Erythroblast (primary cell): Measurements from ENCODE around the gene POMC.

Source experiments
- DNase-seq, 2 experiments: peaks; one replicate each; lab custom pipeline; 2025; lab: John Stamatoyannopoulos, UW
- GATA1 ChIP-seq: IDR thresholded peaks from 2 replicates; pipeline ENCODE4 v1.6.1; 2011; ENCODE audit warnings: low read depth, mild to moderate bottlenecking, control low read depth, low read length, moderate library complexity
- POLR2A ChIP-seq: IDR thresholded peaks from 2 replicates; pipeline ENCODE4 v1.6.1; 2011; ENCODE audit warnings: mild to moderate bottlenecking, low read length

The POMC gene

DNA sequence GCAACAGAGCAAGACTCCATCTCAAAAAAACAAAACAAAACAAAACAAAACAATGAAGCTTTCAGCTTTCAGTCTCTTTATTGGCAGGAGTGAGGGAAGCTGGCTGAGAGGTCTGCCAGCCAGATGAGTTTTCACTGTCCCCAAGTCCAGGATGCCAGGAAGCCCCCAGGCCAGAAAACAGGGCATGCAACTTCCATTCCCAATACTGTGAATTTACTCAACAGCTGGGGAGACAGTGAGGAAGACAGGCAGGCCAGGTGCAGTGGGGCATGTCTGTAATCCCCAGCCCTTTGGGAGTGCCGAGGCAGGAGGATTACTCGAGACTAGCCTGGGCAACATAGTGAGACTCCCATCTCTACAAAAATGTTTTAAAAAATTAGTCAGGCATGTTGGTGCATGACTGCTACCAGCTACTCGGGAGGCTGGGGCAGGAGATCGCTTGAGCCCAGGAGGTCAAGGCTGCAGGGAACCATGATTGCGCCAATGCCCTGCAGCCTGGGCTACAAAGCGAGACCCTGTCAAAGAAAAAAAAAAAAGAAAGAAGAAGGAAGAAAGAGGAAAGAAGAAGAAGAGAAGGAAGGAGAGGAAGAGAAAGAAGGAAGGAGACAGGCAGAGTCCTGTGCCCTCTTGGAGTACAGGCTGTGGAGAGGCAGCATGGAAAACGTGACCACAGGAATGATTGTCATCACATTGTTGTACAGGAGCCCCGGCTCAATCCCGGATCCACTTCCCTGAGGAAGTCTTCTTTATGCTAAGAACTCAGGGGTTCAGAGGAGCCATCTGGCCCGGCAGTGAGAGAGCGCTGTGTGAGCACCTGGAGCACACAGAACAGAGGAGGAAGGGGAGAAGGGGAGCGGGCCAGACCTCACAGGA lies 29.2 kb upstream of the POMC start:
- DNase-seq = no peak
- TF ChIP-seq GATA1 = no peak
- no peak for TF ChIP-seq POLR2A

DNA sequence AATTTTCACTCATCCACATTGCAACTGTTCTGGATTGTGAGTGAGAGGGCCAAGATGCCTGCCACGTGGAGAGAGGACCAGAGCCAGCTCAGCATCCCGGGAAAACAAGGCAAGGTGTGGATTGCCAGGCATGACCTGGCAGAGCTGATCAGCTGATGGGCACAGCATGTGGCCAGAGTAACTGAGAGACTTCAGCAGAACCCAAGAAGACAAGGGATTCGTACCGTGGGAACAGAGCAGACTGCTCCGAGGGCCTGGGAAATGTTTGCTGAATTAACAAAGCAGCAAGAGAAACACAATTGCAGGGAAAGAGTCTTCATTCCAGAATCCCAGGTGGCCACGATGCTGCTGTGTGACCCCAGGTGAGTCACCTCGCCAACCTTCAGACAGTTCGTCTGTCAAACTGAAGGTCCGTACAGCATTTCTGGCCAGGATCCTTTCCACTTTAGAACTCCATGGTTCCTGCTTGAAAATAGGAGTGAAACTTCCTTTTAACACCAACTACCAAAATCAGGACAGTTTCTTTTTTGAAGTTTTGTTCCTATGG lies 26.3 kb upstream of the POMC start:
- no peak for TF ChIP-seq GATA1
- no peak for TF ChIP-seq POLR2A
- no peak for DNase-seq

DNA sequence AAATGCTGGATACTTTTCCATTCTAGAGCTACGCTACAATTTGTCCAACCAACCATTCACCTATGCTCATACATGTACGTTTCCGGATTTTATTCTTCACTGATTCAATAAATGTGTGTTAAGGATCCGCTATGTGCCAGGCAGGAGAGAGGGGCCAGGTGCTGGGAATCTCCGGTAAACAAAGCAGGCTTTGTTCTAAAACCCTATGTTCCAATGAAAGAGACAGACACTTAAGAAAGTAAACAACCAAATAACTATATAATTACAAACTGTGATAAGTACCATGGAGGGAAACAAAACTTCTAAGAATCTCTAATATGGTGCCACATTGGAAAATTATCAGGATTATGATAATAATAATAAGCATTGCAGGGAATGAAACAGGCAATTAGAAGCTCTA lies 22.2 kb upstream of the POMC start:
- TF ChIP-seq GATA1 (no peak), POLR2A (no peak)

DNA sequence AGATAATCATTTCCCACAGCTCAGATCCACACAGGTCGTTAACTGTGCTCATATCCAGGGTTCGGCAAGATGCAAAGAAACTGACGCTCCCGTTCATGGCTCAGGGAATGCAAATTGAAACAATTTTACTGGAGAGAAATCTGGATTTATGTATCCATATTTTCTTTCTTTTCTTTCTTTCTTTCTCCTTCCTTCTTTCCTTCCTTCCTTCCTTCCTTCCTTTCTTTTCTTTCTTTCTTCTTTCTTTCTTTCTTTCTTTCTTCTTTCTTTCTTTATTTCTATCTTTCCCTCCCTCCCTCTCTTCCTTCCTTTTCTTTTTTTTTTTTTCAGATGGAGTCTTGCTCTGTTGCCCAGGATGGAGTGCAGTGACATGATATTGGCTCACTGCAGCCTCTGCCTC lies 20.0 kb upstream of the POMC start:
- no peak for TF ChIP-seq GATA1
- TF ChIP-seq POLR2A = no peak
- no peak for DNase-seq

More for the DNA sequence above, 22.2 kb upstream of the POMC start:
- DNase-seq = no peak

DNA sequence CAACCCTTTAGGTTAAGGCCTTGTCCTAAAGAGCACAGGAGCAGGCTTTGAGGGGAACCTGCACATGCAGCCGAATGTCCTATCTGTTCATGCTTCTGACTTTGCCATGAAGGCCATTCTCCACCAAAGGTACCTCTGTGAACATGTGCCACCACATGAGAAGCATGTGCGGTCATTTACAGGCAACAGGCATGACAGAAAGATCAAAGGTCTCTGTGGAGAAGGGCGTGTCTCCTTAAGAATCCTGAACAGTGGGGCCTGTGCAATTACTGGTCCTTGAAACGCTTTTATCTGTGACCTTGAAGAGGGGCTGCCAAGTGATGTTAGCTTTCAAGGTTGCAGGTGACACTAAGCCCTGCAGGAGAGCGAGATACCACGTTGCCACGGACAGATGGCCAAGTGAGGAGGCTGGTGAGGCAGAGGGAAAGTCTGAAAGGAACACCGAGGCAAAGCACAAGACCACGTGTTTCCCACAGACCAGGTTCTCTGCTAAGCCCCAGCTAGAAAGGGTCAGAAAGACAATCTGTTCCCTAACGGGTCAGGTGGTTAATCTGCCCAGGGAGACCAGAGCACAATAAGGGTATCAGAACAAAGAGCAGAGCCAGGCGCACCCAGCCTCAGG lies 19.5 kb upstream of the POMC start:
- no peak for DNase-seq
- no peak for TF ChIP-seq POLR2A

DNA sequence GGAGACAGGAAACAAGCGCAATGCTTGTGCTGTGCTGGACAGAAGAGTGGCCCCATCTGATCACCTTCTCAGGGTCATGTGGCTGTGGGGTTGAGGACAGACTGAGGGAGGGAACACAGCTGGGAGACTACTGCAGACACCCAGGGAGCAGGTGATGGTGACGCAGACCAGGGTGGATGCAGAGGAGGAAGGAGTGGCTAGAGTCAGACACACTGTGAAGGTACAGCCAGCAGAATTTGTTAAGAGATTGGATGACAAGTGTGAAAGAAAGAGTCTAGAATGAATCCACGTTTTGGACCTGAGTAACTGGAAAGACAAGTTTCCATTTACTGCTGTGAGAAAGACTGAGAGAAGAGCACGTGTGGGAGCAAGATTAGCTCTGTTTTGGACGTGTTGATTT lies 15.9 kb upstream of the POMC start:
- TF ChIP-seq GATA1 = no peak
- no peak for TF ChIP-seq POLR2A
- no peak for DNase-seq

DNA sequence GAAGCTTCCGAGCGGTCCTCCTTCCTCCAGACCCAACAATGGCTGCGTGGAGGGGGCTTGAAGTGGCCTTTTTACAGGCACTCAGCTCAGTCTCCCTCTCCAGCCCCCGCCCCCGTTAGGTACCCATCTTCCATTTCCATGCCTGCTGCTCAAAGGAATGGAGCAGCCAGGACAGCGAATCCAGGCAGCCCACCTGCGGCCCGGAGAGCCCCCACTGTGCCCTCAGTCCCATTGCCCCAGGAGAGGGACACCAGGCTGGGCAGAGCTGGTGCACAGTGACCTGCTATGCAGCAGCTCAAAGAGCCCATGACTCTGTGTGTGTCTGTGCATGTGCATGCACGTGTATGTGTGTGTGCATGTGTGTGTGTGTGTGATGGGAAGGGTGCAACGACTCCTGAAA lies 10.6 kb upstream of the POMC start:
- DNase-seq = no peak
- no peak for TF ChIP-seq POLR2A
- no peak for TF ChIP-seq GATA1

DNA sequence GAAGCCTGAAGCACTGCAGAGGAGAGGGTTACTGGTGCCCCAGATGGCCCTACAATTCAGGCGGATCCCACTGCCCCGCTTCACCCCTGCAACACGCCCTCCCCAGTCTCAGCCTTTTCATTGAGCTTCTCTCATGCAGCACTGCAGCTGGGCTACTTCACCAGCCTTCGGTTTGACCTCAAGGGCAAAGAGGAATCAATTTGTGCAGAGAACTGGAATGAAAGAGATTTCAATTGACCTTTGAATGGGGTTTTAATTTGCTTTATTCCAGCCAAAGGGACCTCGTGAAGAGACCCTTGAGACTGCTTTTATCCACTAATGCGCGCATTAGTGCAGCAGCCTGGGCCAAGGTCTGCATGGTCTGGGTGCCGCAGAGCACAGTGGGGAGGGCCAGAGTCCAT lies 8.8 kb upstream of the POMC start:
- DNase-seq = no peak
- TF ChIP-seq POLR2A = no peak
- no peak for TF ChIP-seq GATA1

DNA sequence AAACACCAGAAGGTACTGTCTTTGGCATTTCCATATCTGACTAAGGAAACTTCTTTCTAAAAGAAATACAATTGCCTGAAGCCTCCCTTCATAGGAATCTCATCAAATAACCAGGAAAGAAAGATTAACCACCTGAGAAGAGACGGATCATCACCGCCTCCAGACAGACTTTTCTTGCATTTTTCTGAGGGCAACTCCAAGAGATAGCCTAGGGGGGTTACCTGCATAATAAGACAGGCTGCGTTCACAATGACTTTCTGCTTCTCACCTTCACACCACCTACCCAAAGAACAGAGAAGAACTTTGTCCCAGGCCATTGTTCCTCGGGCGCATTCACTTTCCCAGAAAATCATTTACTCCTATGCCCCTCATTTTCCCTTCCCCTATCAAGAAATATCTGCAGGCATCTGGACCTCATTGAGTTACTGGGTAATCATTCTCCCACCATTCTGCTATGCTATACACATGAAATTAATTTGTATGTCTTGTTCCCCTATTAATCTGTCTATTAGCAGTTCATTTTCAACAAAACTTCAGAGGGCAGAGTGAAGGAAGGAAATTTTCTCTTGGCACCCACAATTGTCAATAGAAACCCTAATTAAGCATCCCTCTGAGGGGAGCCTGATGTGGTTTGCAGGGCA lies 8.3 kb upstream of the POMC start:
- TF ChIP-seq GATA1 = no peak
- TF ChIP-seq POLR2A = no peak
- DNase-seq = no peak

DNA sequence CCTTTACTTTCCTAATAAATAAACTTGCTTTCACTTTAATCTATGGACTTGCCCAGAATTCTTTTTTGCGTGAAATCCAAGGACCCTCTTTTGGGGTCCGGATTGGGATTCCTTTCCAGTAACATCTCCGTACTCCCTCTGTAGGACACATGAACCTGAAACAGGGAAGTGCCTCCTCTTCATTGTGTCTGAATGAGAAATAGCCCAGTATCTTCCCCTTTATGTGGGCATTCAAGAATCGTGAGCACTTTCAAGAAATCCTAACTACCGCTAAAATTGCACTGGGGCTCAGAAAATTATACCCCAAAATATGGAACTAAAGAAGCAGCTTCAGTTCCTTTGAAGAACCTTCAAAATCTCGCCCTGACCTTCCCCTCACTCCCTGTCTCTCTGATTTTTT lies 7.8 kb upstream of the POMC start:
- TF ChIP-seq POLR2A (no peak), GATA1 (no peak)
- no peak for DNase-seq

DNA sequence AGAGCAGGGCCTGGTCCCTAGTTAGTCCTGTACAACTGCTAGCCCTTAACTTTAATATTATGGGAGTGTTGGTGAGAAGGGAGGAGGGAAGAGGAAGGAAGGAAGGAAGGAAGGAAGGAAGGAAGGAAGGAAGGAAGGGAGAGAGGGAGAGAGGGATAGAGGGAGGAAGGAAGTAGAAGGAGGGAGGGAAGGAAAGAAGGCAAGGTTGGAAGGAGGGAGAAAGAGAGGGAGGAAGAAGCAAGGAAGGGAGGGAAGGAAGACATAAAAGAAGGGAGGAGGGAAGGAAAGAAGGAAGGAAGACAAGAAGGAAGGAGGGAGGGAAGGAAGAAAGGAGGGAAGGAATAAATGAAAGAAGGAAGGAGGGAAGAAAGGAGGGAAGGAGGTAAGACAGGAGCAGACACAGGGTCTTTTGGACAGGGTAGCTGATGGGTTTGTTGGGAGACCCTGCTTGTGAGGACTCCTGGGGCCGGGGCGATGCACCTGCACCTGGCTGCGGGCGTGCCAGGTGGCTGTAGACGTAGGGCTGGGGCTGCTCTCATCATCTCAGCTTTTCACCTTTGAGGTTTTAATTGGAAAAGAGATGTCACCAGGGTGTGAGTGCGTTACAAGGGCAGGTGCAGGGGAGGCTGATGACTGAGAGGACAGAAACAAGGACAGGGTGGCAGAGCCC lies 5.9 kb upstream of the POMC start:
- no peak for DNase-seq
- TF ChIP-seq GATA1 (no peak), POLR2A (no peak)

DNA sequence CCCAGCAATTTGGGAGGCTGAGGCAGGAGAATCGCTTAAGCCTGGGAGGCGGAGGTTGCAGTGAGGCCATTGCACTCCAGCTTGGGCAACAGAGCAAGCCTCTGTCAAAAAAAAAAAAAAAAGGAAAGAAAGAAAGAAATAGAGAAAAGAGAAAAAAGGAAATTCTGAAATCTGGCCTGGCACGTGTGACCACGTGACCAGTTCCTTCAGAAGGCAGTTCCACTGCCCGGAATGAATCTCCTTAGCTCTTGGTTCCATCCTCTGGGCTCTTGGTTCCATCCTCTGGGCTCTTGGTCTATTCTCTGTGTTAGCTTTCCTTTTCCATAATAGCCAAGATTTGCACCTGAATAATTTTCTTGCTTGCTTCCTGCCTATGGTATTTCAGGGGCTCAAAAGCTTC lies 5.3 kb upstream of the POMC start:
- no peak for DNase-seq
- no peak for TF ChIP-seq POLR2A
- no peak for TF ChIP-seq GATA1

DNA sequence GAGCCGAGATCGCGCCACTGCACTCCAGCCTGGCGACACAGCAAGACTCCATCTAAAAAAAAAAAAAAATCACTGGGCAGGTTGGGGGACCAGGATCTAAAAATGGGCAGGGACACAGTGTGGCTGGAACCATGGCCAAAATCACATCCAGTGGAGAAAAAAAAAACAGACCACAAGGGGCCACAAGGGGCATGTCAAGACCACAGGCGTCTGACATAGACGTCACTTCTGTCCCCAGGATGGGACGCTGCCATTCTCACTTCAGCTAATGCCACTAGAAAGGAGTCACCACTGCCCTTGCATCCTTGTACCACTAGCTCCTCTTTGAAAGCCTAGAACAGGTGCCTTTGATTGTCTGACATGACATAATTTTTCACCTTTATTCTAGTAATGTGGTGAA lies 2.5 kb upstream of the POMC start:
- no peak for DNase-seq
- no peak for TF ChIP-seq GATA1
- TF ChIP-seq POLR2A = no peak
